PC-3 (cell line): ENCODE measurements around the gene CERK.

Source experiments
- EZH2 ChIP-seq: fragments of 300-600 bp; sonication (generic); IDR thresholded peaks from one replicate; pipeline ENCODE4 v1.6.1; 2017; ENCODE audit warnings: antibody characterized with exemption, mild to moderate bottlenecking, low read length; ENCODE audit not compliant: unreplicated experiment
- TF ChIP-seq, protein P1 (sequence below): fragments of 300-600 bp; sonication (generic); conservative IDR thresholded peaks from 2 replicates; pipeline ENCODE4 v1.5.1; 2017; ENCODE audit warnings: antibody characterized with exemption, low read depth, mild to moderate bottlenecking, low read length

DNA sequence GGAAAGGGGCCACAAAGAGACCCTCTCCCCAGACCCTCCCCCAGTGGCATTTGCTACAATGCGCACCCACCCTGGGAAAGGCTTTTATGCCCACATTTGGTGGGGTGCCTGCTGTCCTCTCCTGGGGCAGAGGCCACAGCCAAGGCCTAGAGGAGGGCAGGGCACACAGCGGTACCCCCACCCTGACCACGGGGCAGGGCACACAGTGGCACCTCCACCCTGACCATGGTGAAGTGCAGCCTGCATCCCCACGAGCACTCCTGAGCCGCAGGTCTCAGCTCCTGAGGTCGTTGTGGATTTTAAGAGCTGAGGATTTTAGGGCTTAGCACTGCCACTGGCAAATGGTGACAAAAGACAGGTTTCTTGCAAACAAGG, 34.1 kb downstream of the CERK start:
- TF ChIP-seq, protein P1, sequence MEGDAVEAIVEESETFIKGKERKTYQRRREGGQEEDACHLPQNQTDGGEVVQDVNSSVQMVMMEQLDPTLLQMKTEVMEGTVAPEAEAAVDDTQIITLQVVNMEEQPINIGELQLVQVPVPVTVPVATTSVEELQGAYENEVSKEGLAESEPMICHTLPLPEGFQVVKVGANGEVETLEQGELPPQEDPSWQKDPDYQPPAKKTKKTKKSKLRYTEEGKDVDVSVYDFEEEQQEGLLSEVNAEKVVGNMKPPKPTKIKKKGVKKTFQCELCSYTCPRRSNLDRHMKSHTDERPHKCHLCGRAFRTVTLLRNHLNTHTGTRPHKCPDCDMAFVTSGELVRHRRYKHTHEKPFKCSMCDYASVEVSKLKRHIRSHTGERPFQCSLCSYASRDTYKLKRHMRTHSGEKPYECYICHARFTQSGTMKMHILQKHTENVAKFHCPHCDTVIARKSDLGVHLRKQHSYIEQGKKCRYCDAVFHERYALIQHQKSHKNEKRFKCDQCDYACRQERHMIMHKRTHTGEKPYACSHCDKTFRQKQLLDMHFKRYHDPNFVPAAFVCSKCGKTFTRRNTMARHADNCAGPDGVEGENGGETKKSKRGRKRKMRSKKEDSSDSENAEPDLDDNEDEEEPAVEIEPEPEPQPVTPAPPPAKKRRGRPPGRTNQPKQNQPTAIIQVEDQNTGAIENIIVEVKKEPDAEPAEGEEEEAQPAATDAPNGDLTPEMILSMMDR, result no peak
- no peak for TF ChIP-seq EZH2
